Measurements from ENCODE around the gene ZBTB8A. TPM values are rescaled to one million over a fixed set of nuclear protein-coding genes. Genes with fewer than 3 reads are reported as not detected.

ZBTB8A gene
- total and polyA plus RNA-seq, 2 of the 13 experiments (the other 11 are each of a cell fraction or from before 2014, with no cell fraction given) = 1.3 to 3.7 TPM

DNA sequence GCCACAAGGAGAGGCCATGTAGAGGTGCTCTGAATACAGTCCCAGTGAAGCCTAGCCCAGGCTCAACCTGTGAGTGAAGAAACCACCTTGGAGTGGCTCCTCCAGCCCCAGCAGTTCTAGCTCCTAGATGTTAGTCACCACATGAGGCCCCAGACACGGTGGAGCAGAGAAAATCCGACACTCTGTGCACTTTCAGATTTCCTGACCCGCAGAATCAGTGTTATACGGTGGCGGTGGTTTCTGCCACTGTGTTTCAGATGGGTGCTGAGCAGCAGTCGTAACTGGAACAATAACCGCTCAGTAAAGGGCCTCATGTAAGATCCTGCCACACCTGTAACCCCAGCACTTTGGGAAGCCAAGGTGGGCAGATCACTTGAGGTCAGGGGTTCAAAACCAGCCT lies 36.1 kb upstream of the ZBTB8A start:
- Histone ChIP-seq H3K79me2 (ENCODE audit: insufficient read depth, low read length) (no peaks in the 10 kb centered on the region), H3K36me3 (replicated peaks in 1 of 2; ENCODE audit: control insufficient read depth in 1 of 2, insufficient read depth in 2 of 2, low read length in 2 of 2) (no peaks in the 10 kb centered on the region), H3K4me3 (replicated peaks in 1 of 3; ENCODE audit: insufficient read depth in 1 of 3, low read depth in 2 of 3, low read length in 3 of 3) (no peak overlapping the region), H3K4me2 (ENCODE audit: low read depth, low read length) (no peak overlapping the region), H3K27me3 (ENCODE audit: control insufficient read depth in 1 of 2, insufficient read depth in 2 of 2, low read length in 2 of 2) (peaks cover 1 to 12% of the 10 kb centered on the region in 2 experiments; a peak in 3 of 5 replicates), H3K4me1 (ENCODE audit: insufficient read depth, low read length) (peaks cover 17% of the 10 kb centered on the region), H2AFZ (ENCODE audit: low read length) (no peak overlapping the region), H4K20me1 (ENCODE audit: insufficient read depth, low read length) (no peaks in the 10 kb centered on the region), H3K9ac (ENCODE audit: insufficient read depth, low read depth, low read length) (no peak overlapping the region), H3K9me3 (ENCODE audit: low read length) (no peaks in the 10 kb centered on the region), H3K27ac (ENCODE audit: extremely low read length, insufficient read depth, low read length) (no peak overlapping the region)
- DNase-seq (ENCODE audit: low spot score) (no peak), ATAC-seq (no peak), FAIRE-seq (no peak)
- BruUV-seq (replicated peaks) = no TSS peak
- WGBS (ENCODE audit: low lambda C conversion rate) = 66% methylated on average over 7 of the region's 7 CpGs
- in situ Hi-C loops (cut with HindIII; ENCODE audit: extremely low pct_ligation_motif_present, low pct_unique_long_range_greater_than_20kb) = no loop called here
- ChIA-PET POLR2A (no interaction called here), CTCF (ENCODE audit: low intra/inter-chr PET ratio, low total read pairs) (no interaction called here)
- intact Hi-C loops (cut with micrococcal nuclease; ENCODE audit: unreplicated experiment) = no loop called here
- no peak for TF ChIP-seq ZNF703 (CRISPR knock-in tag; IDR thresholded peaks at IDR 0.05; ENCODE audit: borderline replicate concordance)

DNA sequence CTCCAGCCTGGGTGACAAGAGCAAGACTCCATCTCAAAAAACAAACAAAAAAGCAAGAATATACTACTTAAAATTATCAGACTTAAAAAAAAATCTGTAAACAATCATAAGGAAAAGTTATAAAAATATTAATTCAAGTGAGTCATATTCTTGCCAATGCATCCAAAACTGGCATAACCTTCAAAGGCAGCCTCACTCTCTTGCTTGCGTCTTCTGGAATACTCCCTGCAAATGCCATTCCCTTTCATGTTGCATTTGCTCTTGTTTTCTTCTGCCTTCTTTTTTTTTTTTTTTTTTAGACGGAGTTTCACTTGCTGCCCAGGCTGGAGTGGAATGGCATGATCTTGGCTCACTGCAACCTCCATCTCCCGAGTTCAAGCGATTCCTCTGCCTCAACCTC lies 32.2 kb upstream of the ZBTB8A start:
- ATAC-seq (no peak), FAIRE-seq (no peak), DNase-seq (ENCODE audit: low spot score) (no peak)
- H3K4me2 ChIP-seq (ENCODE audit: low read depth, low read length) = no peak overlapping the region
- TF ChIP-seq HDAC1 (CRISPR knock-in tag; IDR thresholded peaks at IDR 0.05) = no peak
- TF ChIP-seq, protein P1, sequence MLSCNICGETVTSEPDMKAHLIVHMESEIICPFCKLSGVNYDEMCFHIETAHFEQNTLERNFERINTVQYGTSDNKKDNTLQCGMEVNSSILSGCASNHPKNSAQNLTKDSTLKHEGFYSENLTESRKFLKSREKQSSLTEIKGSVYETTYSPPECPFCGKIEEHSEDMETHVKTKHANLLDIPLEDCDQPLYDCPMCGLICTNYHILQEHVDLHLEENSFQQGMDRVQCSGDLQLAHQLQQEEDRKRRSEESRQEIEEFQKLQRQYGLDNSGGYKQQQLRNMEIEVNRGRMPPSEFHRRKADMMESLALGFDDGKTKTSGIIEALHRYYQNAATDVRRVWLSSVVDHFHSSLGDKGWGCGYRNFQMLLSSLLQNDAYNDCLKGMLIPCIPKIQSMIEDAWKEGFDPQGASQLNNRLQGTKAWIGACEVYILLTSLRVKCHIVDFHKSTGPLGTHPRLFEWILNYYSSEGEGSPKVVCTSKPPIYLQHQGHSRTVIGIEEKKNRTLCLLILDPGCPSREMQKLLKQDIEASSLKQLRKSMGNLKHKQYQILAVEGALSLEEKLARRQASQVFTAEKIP (CRISPR knock-in tag; IDR thresholded peaks at IDR 0.05; ENCODE audit: borderline replicate concordance) = no peak
- TF ChIP-seq ZNF12 (CRISPR knock-in tag; IDR thresholded peaks at IDR 0.05) = no peak
- TF ChIP-seq RNF2 (conservative IDR thresholded peaks at IDR 0.05; ENCODE audit: low read depth) = no peak
- no peak for TF ChIP-seq ZNF629 (CRISPR knock-in tag; conservative IDR thresholded peaks at IDR 0.05)
- TF ChIP-seq SYNCRIP (IDR thresholded peaks at IDR 0.05; ENCODE audit: insufficient read depth, low read depth, low read length) = no peak
- TF ChIP-seq ZNF549 (CRISPR knock-in tag; IDR thresholded peaks at IDR 0.05) = no peak
- BruUV-seq (replicated peaks) = no TSS peak
- ChIA-PET POLR2A (no interaction called here), CTCF (ENCODE audit: low intra/inter-chr PET ratio, low total read pairs) (no interaction called here)
- intact Hi-C loops (cut with micrococcal nuclease; ENCODE audit: unreplicated experiment) = no loop called here
- no peaks in the 10 kb centered on the region for H4K20me1 ChIP-seq (ENCODE audit: insufficient read depth, low read length)
- in situ Hi-C loops (cut with HindIII; ENCODE audit: extremely low pct_ligation_motif_present, low pct_unique_long_range_greater_than_20kb) = no loop called here
- H3K9ac ChIP-seq (ENCODE audit: insufficient read depth, low read depth, low read length) = no peak overlapping the region
- H3K9me3 ChIP-seq (ENCODE audit: low read length) = no peaks in the 10 kb centered on the region
- H3K4me3 ChIP-seq (replicated peaks in 1 of 3; ENCODE audit: insufficient read depth in 1 of 3, low read depth in 2 of 3, low read length in 3 of 3) = no peak overlapping the region
- no peak overlapping the region for H2AFZ ChIP-seq (ENCODE audit: low read length)
- peaks cover 0 to 4% of the 10 kb centered on the region in 2 experiments; a peak in 1 of 5 replicates for H3K27me3 ChIP-seq (ENCODE audit: control insufficient read depth in 1 of 2, insufficient read depth in 2 of 2, low read length in 2 of 2)
- no peaks in the 10 kb centered on the region for H3K36me3 ChIP-seq (replicated peaks in 1 of 2; ENCODE audit: control insufficient read depth in 1 of 2, insufficient read depth in 2 of 2, low read length in 2 of 2)
- no peaks in the 10 kb centered on the region for H3K4me1 ChIP-seq (ENCODE audit: insufficient read depth, low read length)
- WGBS (ENCODE audit: low lambda C conversion rate) = 55% methylated on average over 4 of the region's 4 CpGs
- H3K79me2 ChIP-seq (ENCODE audit: insufficient read depth, low read length) = no peaks in the 10 kb centered on the region
- H3K27ac ChIP-seq (ENCODE audit: extremely low read length, insufficient read depth, low read length) = no peak overlapping the region

All from HepG2 (cell line).